ENCODE measurements around the gene SNTB2.
A peak's percentile ranks its signal among the peaks of the same experiment; 100 is the strongest.

The SNTB2 gene

GRCh38 chr16:69318911-69319289, 131.9 kb downstream of the SNTB2 start:
- DNase-seq (ENCODE audit: low spot score) = no peak

GRCh38 chr16:69319381-69319780, 132.4 kb downstream of the SNTB2 start:
- DNase-seq (ENCODE audit: low spot score) = no peak

GRCh38 chr16:69319826-69320739, 133.1 kb downstream of the SNTB2 start:
- DNase-seq (ENCODE audit: low spot score) = no peak

- DNase-seq (ENCODE audit: low spot score) = no peak
Observed at GRCh38 chr16:69320740-69321073, 133.7 kb downstream of the SNTB2 start.

- no peak for DNase-seq (ENCODE audit: low spot score)
Observed at GRCh38 chr16:69321080-69321479, 134.1 kb downstream of the SNTB2 start.

GRCh38 chr16:69322343-69322742, 135.4 kb downstream of the SNTB2 start:
- DNase-seq (ENCODE audit: low spot score) = no peak

- DNase-seq (ENCODE audit: low spot score) = no peak
Observed at GRCh38 chr16:69323415-69323814, 136.5 kb downstream of the SNTB2 start.

GRCh38 chr16:69324013-69324531, 137.1 kb downstream of the SNTB2 start:
- DNase-seq (ENCODE audit: low spot score) = no peak

GRCh38 chr16:69324585-69325253, 137.8 kb downstream of the SNTB2 start:
- DNase-seq (ENCODE audit: low spot score) = no peak

GRCh38 chr16:69325784-69326171, 138.8 kb downstream of the SNTB2 start:
- no peak for DNase-seq (ENCODE audit: low spot score)

GRCh38 chr16:69326172-69326873, 139.4 kb downstream of the SNTB2 start:
- no peak for DNase-seq (ENCODE audit: low spot score)

- DNase-seq (ENCODE audit: low spot score) = no peak
Observed at GRCh38 chr16:69327585-69328310, 140.8 kb downstream of the SNTB2 start.

GRCh38 chr16:69328854-69329316, 141.9 kb downstream of the SNTB2 start:
- DNase-seq (ENCODE audit: low spot score) = peak; percentile 36

GRCh38 chr16:69329369-69330285, 142.7 kb downstream of the SNTB2 start:
- DNase-seq (ENCODE audit: low spot score) = peak; percentile 30

- peak; percentile 96 for DNase-seq (ENCODE audit: low spot score)
Observed at GRCh38 chr16:69330286-69331109, 143.5 kb downstream of the SNTB2 start, which contains the start of gene PDF. Gene PDF (minus strand): TSS chr16:69330588. CDS start chr16:69330570, 18 bp downstream.

- DNase-seq (ENCODE audit: low spot score) = no peak
Observed at GRCh38 chr16:69334696-69335095, 147.7 kb downstream of the SNTB2 start.

GRCh38 chr16:69338557-69339288, 151.8 kb downstream of the SNTB2 start:
- DNase-seq (ENCODE audit: low spot score) = no peak

- DNase-seq (ENCODE audit: low spot score) = peak; percentile 97
Observed at GRCh38 chr16:69339289-69340094, 152.5 kb downstream of the SNTB2 start, which contains the start of the genes COG8 and NIP7. Gene COG8 (minus strand): TSS chr16:69339564. CDS start chr16:69339552, 12 bp downstream. Gene NIP7 (plus strand): TSS chr16:69339772. CDS start chr16:69339830, 58 bp downstream.

All from AG08395 (cell line).